Esophagus muscularis mucosa (tissue), 4 donors: Measurements from ENCODE around the gene CTSH. TPM values are rescaled to one million over a fixed set of nuclear protein-coding genes. Genes with fewer than 3 reads are reported as not detected.

ENCODE experiments used
- DNase-seq: peaks from one replicate; pipeline ENCODE4 v3.0.0-alpha.2; 2017; ENCODE audit errors: extremely low spot score
- H3K27ac ChIP-seq, 4 donors: fragments of 200-600 bp; sonication (generic); replicated peaks in 1 of 4; 1 replicate in 3 of 4; 2 replicates in 1 of 4; pipeline ENCODE4 v1.5.1; 2016 to 2019; ENCODE audit warnings: mild to moderate bottlenecking in 1 of 4
- H3K27me3 ChIP-seq, 4 donors: fragments of 200-600 bp; sonication (generic); one replicate each; pipeline versions ENCODE4 v1.5.1 to v1.6.0; 2016 to 2019
- H3K36me3 ChIP-seq, 4 donors: fragments of 200-600 bp; sonication (generic); one replicate each; pipeline ENCODE4 v1.5.1; 2016 to 2019
- H3K4me1 ChIP-seq, 4 donors: fragments of 200-600 bp; sonication (generic); one replicate each; pipeline ENCODE4 v1.5.1; 2016 to 2019
- H3K4me3 ChIP-seq, 4 donors: fragments of 200-600 bp; sonication (generic); 1 replicate in 2 of 4; 2 replicates in 2 of 4; pipeline ENCODE4 v1.5.1; 2016 to 2019; ENCODE audit warnings: mild to moderate bottlenecking in 4 of 4, moderate library complexity in 1 of 4
- H3K9me3 ChIP-seq, 4 donors: fragments of 200-600 bp; sonication (generic); 1 replicate in 3 of 4; 2 replicates in 1 of 4; pipeline ENCODE4 v1.5.1; 2016 to 2019
- EP300 ChIP-seq: sonication (generic); formaldehyde crosslinking; IDR thresholded peaks from one replicate; pipeline ENCODE4 v1.6.1; 2017; ENCODE audit warnings: antibody characterized with exemption
- POLR2A ChIP-seq: fragments of 450-650 bp; IDR thresholded peaks from one replicate; pipeline ENCODE4 v1.6.1; 2017; ENCODE audit warnings: antibody characterized with exemption, moderate library complexity, mild to moderate bottlenecking, low read depth
- POLR2AphosphoS5 ChIP-seq, 2 donors: sonication (generic); formaldehyde crosslinking; IDR thresholded peaks; one replicate each; pipeline ENCODE4 v1.6.1; 2017; ENCODE audit warnings: antibody characterized with exemption in 2 of 2
- WGBS: methylation state at CpG from one replicate; pipeline ENCODE4 v1.1.5; 2018; 5-methylcytosine and 5-hydroxymethylcytosine counted together
- intact Hi-C: fragments of 100-400 bp; cut with DNase I; formaldehyde crosslinking; loops from one replicate; pipeline ENCODE4 v1.15.1; 2023
- total RNA-seq, 4 donors: library from RNA; depleted of rRNA; stranded (reverse); fragments of >200 nt; gene quantifications; one replicate each; pipeline versions ENCODE4 v1.1.0 to v1.2.1, GENCODE V29; 2016
- TF ChIP-seq, protein P1 (sequence below), 3 experiments: fragments of 200-600 bp in 2 of 3; fragments of 450-650 bp in 1 of 3; sonication (generic) in 2 of 3; IDR thresholded peaks; one replicate each; pipeline ENCODE4 v1.5.1; 2017 to 2019; ENCODE audit warnings: antibody characterized with exemption in 3 of 3, mild to moderate bottlenecking in 2 of 3, moderate library complexity in 1 of 3

The CTSH gene
- total RNA-seq, 4 donors from 2014 or later: 56.1 to 114 (median 74.9) TPM

DNA sequence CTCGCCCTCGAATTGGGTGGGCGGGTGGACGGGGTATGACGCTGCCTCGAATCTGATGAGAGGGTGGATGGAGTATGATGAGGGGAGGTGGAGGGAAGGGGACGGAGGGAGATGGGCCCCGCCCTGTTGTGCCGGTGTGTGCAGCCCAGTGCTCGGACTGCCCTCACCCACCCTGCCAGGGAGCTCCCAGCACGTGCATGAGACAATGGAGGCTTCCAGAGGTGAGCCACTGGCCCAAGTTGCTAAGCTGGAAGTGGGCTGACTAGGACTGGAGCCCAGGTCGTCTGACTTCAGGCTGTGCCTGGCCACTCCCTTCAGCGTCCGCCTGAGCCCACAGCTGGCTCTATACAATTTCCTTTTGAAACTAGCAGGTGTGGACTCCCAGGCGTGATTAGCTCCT lies 47.0 kb upstream of the CTSH start:
- 93% methylated on average over 15 of the region's 15 CpGs for WGBS
- no peaks in the 10 kb centered on the region for H3K36me3 ChIP-seq
- DNase-seq: no peak
- peaks cover 7 to 38% (median 37%) of the 10 kb centered on the region in 4 donors for H3K4me1 ChIP-seq
- intact Hi-C loops: no loop called here
- no peaks in the 10 kb centered on the region for H3K27me3 ChIP-seq
- no peak overlapping the region for H3K27ac ChIP-seq
- TF ChIP-seq POLR2AphosphoS5 (IDR thresholded peaks at IDR 0.05) (no peak), EP300 (no peak), POLR2A (no peak)
- TF ChIP-seq, protein P1, sequence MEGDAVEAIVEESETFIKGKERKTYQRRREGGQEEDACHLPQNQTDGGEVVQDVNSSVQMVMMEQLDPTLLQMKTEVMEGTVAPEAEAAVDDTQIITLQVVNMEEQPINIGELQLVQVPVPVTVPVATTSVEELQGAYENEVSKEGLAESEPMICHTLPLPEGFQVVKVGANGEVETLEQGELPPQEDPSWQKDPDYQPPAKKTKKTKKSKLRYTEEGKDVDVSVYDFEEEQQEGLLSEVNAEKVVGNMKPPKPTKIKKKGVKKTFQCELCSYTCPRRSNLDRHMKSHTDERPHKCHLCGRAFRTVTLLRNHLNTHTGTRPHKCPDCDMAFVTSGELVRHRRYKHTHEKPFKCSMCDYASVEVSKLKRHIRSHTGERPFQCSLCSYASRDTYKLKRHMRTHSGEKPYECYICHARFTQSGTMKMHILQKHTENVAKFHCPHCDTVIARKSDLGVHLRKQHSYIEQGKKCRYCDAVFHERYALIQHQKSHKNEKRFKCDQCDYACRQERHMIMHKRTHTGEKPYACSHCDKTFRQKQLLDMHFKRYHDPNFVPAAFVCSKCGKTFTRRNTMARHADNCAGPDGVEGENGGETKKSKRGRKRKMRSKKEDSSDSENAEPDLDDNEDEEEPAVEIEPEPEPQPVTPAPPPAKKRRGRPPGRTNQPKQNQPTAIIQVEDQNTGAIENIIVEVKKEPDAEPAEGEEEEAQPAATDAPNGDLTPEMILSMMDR (IDR thresholded peaks at IDR 0.05): no peak
- no peaks in the 10 kb centered on the region for H3K9me3 ChIP-seq
- no peak overlapping the region for H3K4me3 ChIP-seq

DNA sequence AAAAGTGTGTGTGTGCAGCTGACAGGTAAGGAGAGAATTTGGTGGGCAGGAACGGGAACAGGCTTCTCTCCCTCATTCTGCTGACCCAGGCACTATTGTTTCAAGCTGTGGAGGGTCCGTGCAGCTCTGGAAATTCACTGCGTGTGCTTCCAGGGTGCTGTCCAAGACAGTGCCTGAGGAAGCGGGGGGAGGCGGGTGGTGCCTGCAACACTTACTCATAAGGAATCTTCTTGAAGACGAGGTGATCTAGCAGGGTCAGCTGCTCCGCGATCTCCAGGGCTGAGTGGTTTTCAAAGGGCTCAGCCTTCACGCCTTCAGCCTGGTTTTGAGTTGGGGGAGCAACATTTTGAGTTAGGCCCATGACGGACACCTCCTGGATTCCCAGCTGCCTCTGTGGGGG lies 46.6 kb upstream of the CTSH start:
- 71% methylated on average over 3 of the region's 10 CpGs for WGBS
- Histone ChIP-seq H3K36me3 (no peaks in the 10 kb centered on the region), H3K27ac (no peak overlapping the region), H3K4me1 (peaks cover 7 to 38% (median 37%) of the 10 kb centered on the region in 4 donors), H3K27me3 (no peaks in the 10 kb centered on the region), H3K9me3 (no peaks in the 10 kb centered on the region), H3K4me3 (no peak overlapping the region)
- intact Hi-C loops: no loop called here
- DNase-seq: no peak
- TF ChIP-seq POLR2AphosphoS5 (IDR thresholded peaks at IDR 0.05): no peak
- no peak for TF ChIP-seq EP300
- TF ChIP-seq POLR2A: no peak
- TF ChIP-seq, protein P1 (IDR thresholded peaks at IDR 0.05): no peak

DNA sequence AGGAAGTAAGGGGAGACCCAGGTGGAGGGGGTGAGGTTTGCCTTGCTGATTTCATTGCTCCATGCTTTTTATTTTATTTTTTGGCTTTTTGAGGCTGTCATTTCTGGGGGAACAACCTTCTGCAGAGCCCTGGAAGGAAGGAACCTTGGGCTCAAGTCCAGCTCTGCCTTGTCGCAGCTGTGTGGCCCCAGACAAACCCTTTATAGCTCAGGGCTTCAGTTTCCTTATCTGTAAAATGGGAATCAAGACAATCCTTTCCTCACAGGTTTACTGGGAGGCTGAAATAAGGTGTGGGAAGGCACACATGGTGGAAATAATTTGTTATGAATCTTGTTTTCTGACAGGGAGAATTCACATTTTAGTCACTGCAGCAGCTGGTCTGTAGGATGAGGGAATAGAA lies 45.4 kb upstream of the CTSH start:
- WGBS: 67% methylated on average over 1 of the region's 1 CpG
- Histone ChIP-seq H3K27me3 (no peaks in the 10 kb centered on the region), H3K4me3 (no peak overlapping the region), H3K36me3 (no peaks in the 10 kb centered on the region), H3K9me3 (no peaks in the 10 kb centered on the region), H3K27ac (peak overlapping the region in 1 of 4 donors; percentile 64), H3K4me1 (peaks cover 7 to 38% (median 37%) of the 10 kb centered on the region in 4 donors)
- DNase-seq: no peak
- intact Hi-C loops: no loop called here
- no peak for TF ChIP-seq POLR2AphosphoS5 (IDR thresholded peaks at IDR 0.05)
- TF ChIP-seq POLR2A: no peak
- TF ChIP-seq, protein P1 (IDR thresholded peaks at IDR 0.05): no peak
- TF ChIP-seq EP300: no peak

DNA sequence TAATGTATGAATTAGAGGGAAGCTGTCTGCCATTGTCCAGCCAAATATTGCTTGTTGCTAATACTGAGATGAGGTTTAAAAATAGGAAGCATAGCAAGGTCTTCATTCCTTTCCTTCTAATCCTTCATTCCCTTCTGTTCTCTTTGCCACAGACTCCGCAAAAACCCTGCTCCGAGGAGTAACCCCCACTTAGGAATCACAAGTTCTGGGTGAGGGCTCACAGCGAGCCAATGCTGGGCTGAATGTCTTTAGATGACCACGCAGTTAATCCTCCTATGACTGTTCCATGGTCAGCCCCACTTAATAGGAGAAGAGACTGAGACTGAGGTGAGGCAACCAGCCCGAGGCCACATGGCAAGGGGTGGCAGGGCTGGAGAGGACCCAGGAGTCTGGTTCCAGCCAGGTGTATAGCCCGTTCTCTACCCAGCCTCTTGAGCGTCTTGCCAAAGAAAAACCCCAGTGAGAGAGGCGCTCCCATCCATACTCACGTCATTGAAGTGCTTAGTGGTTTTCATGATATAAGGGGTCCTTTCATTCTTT lies 44.9 kb upstream of the CTSH start:
- peak overlapping the region; percentile 28 to 64 (median 48) for H3K27ac ChIP-seq
- intact Hi-C loops: no loop called here
- no peaks in the 10 kb centered on the region for H3K36me3 ChIP-seq
- H3K4me1 ChIP-seq: peaks cover 7 to 38% (median 37%) of the 10 kb centered on the region in 4 donors
- TF ChIP-seq EP300: no peak
- TF ChIP-seq, protein P1 (IDR thresholded peaks at IDR 0.05): no peak
- no peak for TF ChIP-seq POLR2A
- TF ChIP-seq POLR2AphosphoS5 (IDR thresholded peaks at IDR 0.05): no peak
- no peaks in the 10 kb centered on the region for H3K9me3 ChIP-seq
- no peaks in the 10 kb centered on the region for H3K27me3 ChIP-seq
- H3K4me3 ChIP-seq: no peak overlapping the region
- WGBS: 92% methylated on average over 9 of the region's 9 CpGs
- DNase-seq: no peak
